ENCODE results near the gene SLCO2A1.

The SLCO2A1 gene

GRCh38 chr3:133945381-133946095, 84.2 kb downstream of the SLCO2A1 start:
- DNase-seq: no peak

- no peak for DNase-seq
These were observed 84.9 kb downstream of the SLCO2A1 start for GRCh38 chr3:133944641-133945380.

GRCh38 chr3:133944181-133944580, 85.5 kb downstream of the SLCO2A1 start:
- DNase-seq: no peak

- no peak for DNase-seq
These were observed 86.0 kb downstream of the SLCO2A1 start for GRCh38 chr3:133943639-133944141.

GRCh38 chr3:133943031-133943535, 86.6 kb downstream of the SLCO2A1 start:
- DNase-seq: no peak

GRCh38 chr3:133941415-133941821, 88.3 kb downstream of the SLCO2A1 start:
- no peak for DNase-seq

GRCh38 chr3:133940536-133940935, 89.2 kb downstream of the SLCO2A1 start:
- DNase-seq: no peak

- DNase-seq: no peak
These were observed 90.3 kb downstream of the SLCO2A1 start for GRCh38 chr3:133939463-133939835.

- no peak for DNase-seq
These were observed 90.8 kb downstream of the SLCO2A1 start for GRCh38 chr3:133938770-133939462.

GRCh38 chr3:133937756-133938601, 91.7 kb downstream of the SLCO2A1 start:
- no peak for DNase-seq

GRCh38 chr3:133937061-133937686, 92.6 kb downstream of the SLCO2A1 start:
- no peak for DNase-seq

GRCh38 chr3:133935843-133936769, 93.6 kb downstream of the SLCO2A1 start:
- no peak for DNase-seq

- no peak for DNase-seq
These were observed 94.5 kb downstream of the SLCO2A1 start for GRCh38 chr3:133934996-133935842.

- no peak for DNase-seq
These were observed 95.4 kb downstream of the SLCO2A1 start for GRCh38 chr3:133934073-133934970.

- DNase-seq: no peak
These were observed 96.4 kb downstream of the SLCO2A1 start for GRCh38 chr3:133933097-133934024.

- DNase-seq: no peak
These were observed 97.7 kb downstream of the SLCO2A1 start for GRCh38 chr3:133932009-133932408.

- no peak for DNase-seq
These were observed 98.6 kb downstream of the SLCO2A1 start for GRCh38 chr3:133931084-133931483.
